WTC11 (cell line): ENCODE measurements around the gene NELL2. TPM values are rescaled to one million over a fixed set of nuclear protein-coding genes. Genes with fewer than 3 reads are reported as not detected.

Experiments used
- ATAC-seq: fragments of 200-7000 bp; cut with Tn5 transposase; 2 replicates; pipeline ENCODE4 v1.10.0; 2021; ENCODE audit warnings: mild to moderate bottlenecking, moderate library complexity
- CTCF ChIA-PET: fragments of 300-600 bp; sonication (Branson Sonifier 250); formaldehyde crosslinking; loops from one replicate; lab custom pipeline; 2021; ENCODE audit warnings: antibody characterized with exemption; lab: Charles Lee
- POLR2A ChIA-PET: fragments of 350-600 bp; sonication (Branson Sonifier 250); formaldehyde crosslinking; loops from one replicate; lab custom pipeline; 2021; ENCODE audit warnings: antibody characterized with exemption; lab: Charles Lee
- DNase-seq: peaks from one replicate; pipeline ENCODE4 v3.0.0; 2021; ENCODE audit warnings: low spot score
- H3K27ac Mint-ChIP-seq: 2 replicates; pipeline ENCODE4 v1.8.0; 2021; ENCODE audit warnings: mixed read lengths
- H3K27me3 Mint-ChIP-seq: 2 replicates; pipeline ENCODE4 v1.8.0; 2021; ENCODE audit warnings: low read depth, mild to moderate bottlenecking, moderate library complexity, mixed read lengths
- H3K36me3 Mint-ChIP-seq: 2 replicates; pipeline ENCODE4 v1.8.0; 2021; ENCODE audit warnings: mixed read lengths
- H3K4me1 Mint-ChIP-seq: 2 replicates; pipeline ENCODE4 v1.8.0; 2022; ENCODE audit warnings: mixed read lengths
- H3K4me3 Mint-ChIP-seq: 2 replicates; pipeline ENCODE4 v1.8.0; 2021; ENCODE audit warnings: mild to moderate bottlenecking, moderate library complexity, mixed read lengths
- H3K9me3 Mint-ChIP-seq: 2 replicates; pipeline ENCODE4 v1.8.0; 2021; ENCODE audit warnings: mixed read lengths
- ATF1 ChIP-seq: sonication (generic); formaldehyde crosslinking; IDR thresholded peaks from 2 replicates; pipeline ENCODE4 v1.8.1; 2023; ENCODE audit warnings: mild to moderate bottlenecking, moderate library complexity, missing genetic modification reagents
- CBFB ChIP-seq: sonication (generic); formaldehyde crosslinking; IDR thresholded peaks from 2 replicates; pipeline ENCODE4 v1.8.1; 2022; ENCODE audit warnings: mild to moderate bottlenecking, low read depth, missing genetic modification reagents
- FOXJ3 ChIP-seq: sonication (generic); formaldehyde crosslinking; IDR thresholded peaks from 2 replicates; pipeline ENCODE4 v1.9.0; 2021; ENCODE audit warnings: missing genetic modification reagents, mild to moderate bottlenecking, borderline replicate concordance
- GABPB1 ChIP-seq: sonication (generic); formaldehyde crosslinking; IDR thresholded peaks from 2 replicates; pipeline ENCODE4 v1.8.1; 2023; ENCODE audit warnings: mild to moderate bottlenecking, missing genetic modification reagents
- GRHL2 ChIP-seq: fragments of 250-450 bp; sonication (Bioruptor Pico); IDR thresholded peaks from 2 replicates; pipeline ENCODE4 v1.8.0; 2022; ENCODE audit warnings: mild to moderate bottlenecking, moderate library complexity; ENCODE audit not compliant: insufficient replicate concordance, severe bottlenecking
- MYBL2 ChIP-seq: sonication (generic); formaldehyde crosslinking; IDR thresholded peaks from 2 replicates; pipeline ENCODE4 v1.8.1; 2023; ENCODE audit warnings: mild to moderate bottlenecking, moderate library complexity, missing genetic modification reagents
- NFE2L1 ChIP-seq: sonication (generic); formaldehyde crosslinking; IDR thresholded peaks from 2 replicates; pipeline ENCODE4 v1.8.1; 2023; ENCODE audit warnings: missing genetic modification reagents
- NFYB ChIP-seq: sonication (generic); formaldehyde crosslinking; conservative IDR thresholded peaks from 2 replicates; pipeline ENCODE4 v1.8.0; 2022; ENCODE audit warnings: low read depth, missing genetic modification reagents
- NR3C1 ChIP-seq: sonication (generic); formaldehyde crosslinking; conservative IDR thresholded peaks from 2 replicates; pipeline ENCODE4 v1.8.1; 2023; ENCODE audit warnings: low read depth, mild to moderate bottlenecking, missing genetic modification reagents
- SMAD3 ChIP-seq: sonication (generic); formaldehyde crosslinking; IDR thresholded peaks from 2 replicates; pipeline ENCODE4 v1.8.0; 2022; ENCODE audit warnings: missing genetic modification reagents, mild to moderate bottlenecking, borderline replicate concordance
- TCF7 ChIP-seq: sonication (generic); formaldehyde crosslinking; IDR thresholded peaks from 2 replicates; pipeline ENCODE4 v1.8.0; 2022; ENCODE audit warnings: mild to moderate bottlenecking, low read depth, missing genetic modification reagents, moderate library complexity
- ZBTB21 ChIP-seq: sonication (generic); formaldehyde crosslinking; IDR thresholded peaks from 2 replicates; pipeline ENCODE4 v1.8.1; 2023; ENCODE audit warnings: mild to moderate bottlenecking, missing genetic modification reagents, borderline replicate concordance
- ZBTB43 ChIP-seq: sonication (generic); formaldehyde crosslinking; IDR thresholded peaks from 2 replicates; pipeline ENCODE4 v1.8.1; 2023; ENCODE audit warnings: mild to moderate bottlenecking, missing genetic modification reagents
- ZNF416 ChIP-seq: fragments of 250-450 bp; sonication (Bioruptor Pico); IDR thresholded peaks from 2 replicates; pipeline ENCODE4 v1.9.0; 2021; ENCODE audit warnings: mild to moderate bottlenecking, inconsistent platforms
- total RNA-seq: library from RNA; stranded (reverse); gene quantifications from 3 replicates; pipeline ENCODE4 v1.2.3, GENCODE V29; 2021
- TF ChIP-seq, protein P1 (sequence below): sonication (generic); formaldehyde crosslinking; IDR thresholded peaks from 2 replicates; pipeline ENCODE4 v1.8.0; 2023; ENCODE audit warnings: mild to moderate bottlenecking, missing genetic modification reagents
- TF ChIP-seq, protein P2 (sequence below): sonication (generic); formaldehyde crosslinking; IDR thresholded peaks from 2 replicates; pipeline ENCODE4 v1.8.0; 2022; ENCODE audit warnings: mild to moderate bottlenecking, missing genetic modification reagents
- TF ChIP-seq, protein P3 (sequence below): sonication (generic); formaldehyde crosslinking; IDR thresholded peaks from 2 replicates; pipeline ENCODE4 v1.8.1; 2023; ENCODE audit warnings: mild to moderate bottlenecking, missing genetic modification reagents, moderate library complexity

Gene NELL2
- total RNA-seq, 1 experiment from 2014 or later = 37.4 TPM

- Mint-ChIP-seq H3K4me3 (no peak overlapping the region), H3K9me3 (peaks cover 23% of the 10 kb centered on the region), H3K4me1 (peaks cover 13% of the 10 kb centered on the region), H3K27ac (no peak overlapping the region), H3K27me3 (no peaks in the 10 kb centered on the region), H3K36me3 (peaks cover 18% of the 10 kb centered on the region)
- CTCF ChIA-PET = no interaction called here
- ATAC-seq = no peak
- TF ChIP-seq NFYB (CRISPR knock-in tag) (no peak), MYBL2 (no peak), FOXJ3 (no peak), NR3C1 (CRISPR knock-in tag) (no peak)
- TF ChIP-seq, protein P1, sequence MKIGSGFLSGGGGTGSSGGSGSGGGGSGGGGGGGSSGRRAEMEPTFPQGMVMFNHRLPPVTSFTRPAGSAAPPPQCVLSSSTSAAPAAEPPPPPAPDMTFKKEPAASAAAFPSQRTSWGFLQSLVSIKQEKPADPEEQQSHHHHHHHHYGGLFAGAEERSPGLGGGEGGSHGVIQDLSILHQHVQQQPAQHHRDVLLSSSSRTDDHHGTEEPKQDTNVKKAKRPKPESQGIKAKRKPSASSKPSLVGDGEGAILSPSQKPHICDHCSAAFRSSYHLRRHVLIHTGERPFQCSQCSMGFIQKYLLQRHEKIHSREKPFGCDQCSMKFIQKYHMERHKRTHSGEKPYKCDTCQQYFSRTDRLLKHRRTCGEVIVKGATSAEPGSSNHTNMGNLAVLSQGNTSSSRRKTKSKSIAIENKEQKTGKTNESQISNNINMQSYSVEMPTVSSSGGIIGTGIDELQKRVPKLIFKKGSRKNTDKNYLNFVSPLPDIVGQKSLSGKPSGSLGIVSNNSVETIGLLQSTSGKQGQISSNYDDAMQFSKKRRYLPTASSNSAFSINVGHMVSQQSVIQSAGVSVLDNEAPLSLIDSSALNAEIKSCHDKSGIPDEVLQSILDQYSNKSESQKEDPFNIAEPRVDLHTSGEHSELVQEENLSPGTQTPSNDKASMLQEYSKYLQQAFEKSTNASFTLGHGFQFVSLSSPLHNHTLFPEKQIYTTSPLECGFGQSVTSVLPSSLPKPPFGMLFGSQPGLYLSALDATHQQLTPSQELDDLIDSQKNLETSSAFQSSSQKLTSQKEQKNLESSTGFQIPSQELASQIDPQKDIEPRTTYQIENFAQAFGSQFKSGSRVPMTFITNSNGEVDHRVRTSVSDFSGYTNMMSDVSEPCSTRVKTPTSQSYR (CRISPR knock-in tag) = no peak
- POLR2A ChIA-PET = no interaction called here
- DNase-seq = no peak
These were observed 95.8 kb downstream of the NELL2 start for GRCh38 chr12:44780221-44780790.

DNA sequence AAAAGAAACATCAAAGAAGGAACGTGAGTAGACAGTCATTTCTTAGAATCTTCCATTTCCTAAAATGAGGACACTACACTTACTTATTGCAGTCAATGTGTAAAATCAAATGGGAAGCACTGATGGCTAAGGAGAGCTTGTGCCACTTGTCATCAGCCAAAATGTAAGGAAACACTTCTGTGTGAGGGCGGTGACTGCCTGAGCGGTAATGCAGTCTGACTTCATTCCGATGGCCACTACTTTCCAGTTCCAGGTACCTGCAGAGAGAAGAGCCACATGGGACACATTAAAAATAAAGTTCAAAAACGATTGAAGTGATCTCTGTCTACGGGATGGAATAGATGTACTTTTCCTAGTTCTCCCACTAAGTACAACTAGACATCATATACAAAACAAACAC, 96.3 kb downstream of the NELL2 start:
- Mint-ChIP-seq H3K4me1 (peaks cover 13% of the 10 kb centered on the region), H3K27me3 (no peaks in the 10 kb centered on the region), H3K36me3 (peaks cover 18% of the 10 kb centered on the region), H3K9me3 (peaks cover 23% of the 10 kb centered on the region), H3K27ac (no peak overlapping the region), H3K4me3 (no peak overlapping the region)
- CTCF ChIA-PET = interaction anchor here (0.6 kb wide), 1 partner anchor 471 kb away, joined by 3 read pairs; no protein-coding TSS in a partner anchor
- ATAC-seq (no peak), DNase-seq (no peak)
- TF ChIP-seq ATF1 (CRISPR knock-in tag) (no peak), GRHL2 (no peak)
- POLR2A ChIA-PET = no interaction called here

DNA sequence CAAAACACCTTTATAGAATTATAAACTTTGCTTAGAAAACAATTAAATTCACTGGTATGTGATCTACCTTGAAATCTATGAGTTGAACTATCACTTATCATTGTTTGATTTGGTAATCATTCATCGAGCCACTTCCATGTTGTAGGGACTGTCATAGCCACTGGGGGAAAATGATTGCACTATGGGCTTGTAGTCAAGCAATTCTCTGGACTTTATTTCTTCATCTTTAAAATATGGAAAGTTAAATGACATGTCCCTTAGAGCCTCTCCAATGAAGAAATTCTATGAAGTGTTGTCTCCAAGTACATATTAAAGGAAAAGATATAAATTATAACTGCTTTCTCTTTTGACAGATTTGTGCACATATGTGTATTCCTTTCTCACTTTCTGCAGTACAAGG, 97.3 kb downstream of the NELL2 start:
- Mint-ChIP-seq H3K27ac (no peak overlapping the region), H3K4me3 (no peak overlapping the region), H3K9me3 (peaks cover 23% of the 10 kb centered on the region), H3K36me3 (peaks cover 18% of the 10 kb centered on the region), H3K27me3 (no peaks in the 10 kb centered on the region), H3K4me1 (peaks cover 4% of the 10 kb centered on the region)
- no peak for DNase-seq
- ChIA-PET POLR2A (no interaction called here), CTCF (interaction anchor here (0.6 kb wide), 1 partner anchor 470 kb away, joined by 3 read pairs; no protein-coding TSS in a partner anchor)
- no peak for ATAC-seq
- TF ChIP-seq, protein P2, sequence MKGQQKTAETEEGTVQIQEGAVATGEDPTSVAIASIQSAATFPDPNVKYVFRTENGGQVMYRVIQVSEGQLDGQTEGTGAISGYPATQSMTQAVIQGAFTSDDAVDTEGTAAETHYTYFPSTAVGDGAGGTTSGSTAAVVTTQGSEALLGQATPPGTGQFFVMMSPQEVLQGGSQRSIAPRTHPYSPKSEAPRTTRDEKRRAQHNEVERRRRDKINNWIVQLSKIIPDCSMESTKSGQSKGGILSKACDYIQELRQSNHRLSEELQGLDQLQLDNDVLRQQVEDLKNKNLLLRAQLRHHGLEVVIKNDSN (CRISPR knock-in tag) = no peak
- TF ChIP-seq ZNF416 (CRISPR knock-in tag) (no peak), NFE2L1 (CRISPR knock-in tag) (no peak), ZBTB43 (CRISPR knock-in tag) (no peak), SMAD3 (CRISPR knock-in tag) (no peak), CBFB (no peak), GABPB1 (CRISPR knock-in tag) (no peak), ZBTB21 (CRISPR knock-in tag) (no peak), TCF7 (no peak)
- TF ChIP-seq, protein P3, sequence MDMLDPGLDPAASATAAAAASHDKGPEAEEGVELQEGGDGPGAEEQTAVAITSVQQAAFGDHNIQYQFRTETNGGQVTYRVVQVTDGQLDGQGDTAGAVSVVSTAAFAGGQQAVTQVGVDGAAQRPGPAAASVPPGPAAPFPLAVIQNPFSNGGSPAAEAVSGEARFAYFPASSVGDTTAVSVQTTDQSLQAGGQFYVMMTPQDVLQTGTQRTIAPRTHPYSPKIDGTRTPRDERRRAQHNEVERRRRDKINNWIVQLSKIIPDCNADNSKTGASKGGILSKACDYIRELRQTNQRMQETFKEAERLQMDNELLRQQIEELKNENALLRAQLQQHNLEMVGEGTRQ = no peak
